ENCODE results near the gene UNC5A.

Gene UNC5A

DNA sequence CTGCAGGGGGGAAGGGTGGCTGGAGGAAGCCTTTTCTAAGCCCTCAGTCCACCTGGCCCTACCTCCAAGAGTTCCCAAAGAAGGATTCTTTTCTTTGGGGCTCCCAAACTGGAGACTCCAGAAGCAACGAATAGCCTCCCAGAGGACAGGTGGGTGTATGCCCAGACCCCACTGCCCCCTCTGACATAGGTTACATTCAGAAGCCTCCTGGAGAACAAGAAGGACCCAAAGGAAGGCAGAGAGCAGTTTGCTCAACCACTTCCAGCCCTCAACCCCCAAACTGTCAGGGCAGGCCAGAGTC lies 78.5 kb downstream of the UNC5A start:
- TF ChIP-seq CTCF (IDR thresholded peaks at IDR 0.05; ENCODE audit: unreplicated experiment in 3 of 3), result no peak
- Mint-ChIP-seq H3K27ac (no peak overlapping the region), H3K4me1 (peaks cover 11% of the 10 kb centered on the region), H3K36me3 (ENCODE audit: low read depth) (no peaks in the 10 kb centered on the region), H3K27me3 (ENCODE audit: low read depth) (peaks cover 15% of the 10 kb centered on the region), H3K9me3 (no peaks in the 10 kb centered on the region), H3K4me3 (no peak overlapping the region)

DNA sequence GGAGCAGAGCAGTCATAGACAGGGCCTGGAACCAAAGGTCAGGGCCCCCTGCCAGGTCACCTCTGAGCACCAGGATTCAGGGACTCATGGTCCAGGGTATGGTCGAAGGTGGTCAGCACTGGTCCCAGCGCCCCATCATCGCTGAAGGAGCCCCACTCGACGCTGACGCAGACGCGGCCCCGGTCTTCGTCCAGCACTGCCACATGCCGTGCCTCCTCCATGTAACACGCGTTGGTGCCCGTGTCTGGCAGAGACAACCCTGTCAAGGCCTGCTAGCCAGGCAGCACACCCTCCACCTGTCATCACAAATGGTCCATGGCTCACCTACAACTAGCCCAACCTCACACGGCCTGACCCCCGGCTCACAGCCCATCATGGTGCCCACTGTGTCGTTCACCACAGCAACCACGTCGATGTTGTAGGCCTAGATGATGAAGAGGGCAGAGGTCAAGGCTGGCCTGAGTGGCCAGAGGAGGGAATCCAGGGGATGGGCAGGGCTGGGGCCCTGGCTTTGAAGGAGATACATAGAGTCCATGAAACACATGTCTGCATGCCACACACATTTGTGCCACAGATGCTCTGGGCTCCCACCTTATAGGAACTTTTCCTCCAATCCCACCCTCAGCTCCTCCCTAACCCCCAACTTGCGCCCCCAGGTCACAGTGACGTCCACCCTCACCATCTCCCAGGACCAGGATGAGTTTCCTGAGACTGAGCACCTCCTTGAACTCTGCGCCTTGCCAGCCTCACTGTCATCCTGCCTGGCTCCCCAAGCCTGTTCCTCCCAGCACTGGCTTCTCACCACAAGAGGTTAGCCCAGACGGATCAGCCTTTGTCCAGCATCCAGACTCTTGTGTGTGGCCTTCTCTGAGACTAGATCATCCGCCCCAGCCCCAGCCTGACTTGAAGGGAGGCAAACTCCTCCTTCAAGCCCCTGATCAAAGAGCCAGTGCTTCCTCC lies 79.2 kb downstream of the UNC5A start:
- no peak for TF ChIP-seq CTCF (IDR thresholded peaks at IDR 0.05; ENCODE audit: unreplicated experiment in 3 of 3)
- H3K27ac Mint-ChIP-seq, result no peak overlapping the region
- H3K9me3 Mint-ChIP-seq, result no peaks in the 10 kb centered on the region

DNA sequence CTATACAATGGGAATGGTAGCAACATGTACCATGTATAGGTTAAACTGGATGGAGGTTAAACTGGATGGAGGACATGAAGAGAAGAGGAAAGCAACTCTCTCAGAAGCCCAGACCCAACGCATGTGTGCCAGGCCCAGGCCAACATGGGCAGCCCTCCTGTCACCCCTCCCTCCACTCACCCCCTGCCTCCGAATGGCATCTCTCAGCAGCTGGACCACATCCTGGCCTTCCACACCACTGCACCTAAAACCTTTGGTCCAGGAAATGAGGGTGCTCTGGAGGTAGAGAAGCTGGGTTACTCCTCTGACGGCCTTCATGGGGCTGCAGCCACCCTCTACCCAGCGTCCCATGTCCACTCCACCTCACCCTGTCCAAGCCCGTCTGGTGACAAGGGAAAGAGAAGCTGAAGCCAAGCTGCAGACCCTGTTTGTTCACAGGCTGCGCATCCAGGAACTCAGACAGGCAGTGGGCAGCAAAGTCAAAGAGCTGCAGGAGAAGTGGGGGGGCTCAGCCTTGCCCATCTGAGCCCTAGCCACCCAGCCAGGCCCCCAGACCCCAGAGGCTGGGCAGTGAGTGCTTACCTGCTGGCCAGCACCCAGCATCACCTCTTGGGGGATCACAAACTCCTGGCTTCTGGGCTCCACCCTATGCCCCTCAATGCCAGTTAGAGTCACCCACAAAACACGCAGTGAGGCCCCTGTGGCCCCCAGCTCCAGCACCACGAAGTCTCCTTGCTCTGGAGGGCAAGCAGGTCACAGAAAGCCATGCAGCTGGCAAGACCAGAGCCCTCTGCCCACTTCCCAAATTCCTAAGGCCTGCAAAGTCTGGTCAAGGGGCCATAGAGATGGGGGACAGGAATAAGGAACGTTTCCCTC lies 80.3 kb downstream of the UNC5A start:
- TF ChIP-seq CTCF (IDR thresholded peaks at IDR 0.05; ENCODE audit: unreplicated experiment in 3 of 3), result no peak
- peaks cover 18% of the 10 kb centered on the region for H3K27me3 Mint-ChIP-seq (ENCODE audit: low read depth)
- H3K4me3 Mint-ChIP-seq, result no peak overlapping the region
- H3K36me3 Mint-ChIP-seq (ENCODE audit: low read depth), result no peaks in the 10 kb centered on the region
- no peak overlapping the region for H3K27ac Mint-ChIP-seq
- no peaks in the 10 kb centered on the region for H3K9me3 Mint-ChIP-seq
- H3K4me1 Mint-ChIP-seq, result no peaks in the 10 kb centered on the region

More for the DNA sequence above, 79.2 kb downstream of the UNC5A start:
- Mint-ChIP-seq H3K27me3 (ENCODE audit: low read depth) (peaks cover 17% of the 10 kb centered on the region), H3K36me3 (ENCODE audit: low read depth) (no peaks in the 10 kb centered on the region), H3K4me1 (peaks cover 4% of the 10 kb centered on the region), H3K4me3 (no peak overlapping the region)

DNA sequence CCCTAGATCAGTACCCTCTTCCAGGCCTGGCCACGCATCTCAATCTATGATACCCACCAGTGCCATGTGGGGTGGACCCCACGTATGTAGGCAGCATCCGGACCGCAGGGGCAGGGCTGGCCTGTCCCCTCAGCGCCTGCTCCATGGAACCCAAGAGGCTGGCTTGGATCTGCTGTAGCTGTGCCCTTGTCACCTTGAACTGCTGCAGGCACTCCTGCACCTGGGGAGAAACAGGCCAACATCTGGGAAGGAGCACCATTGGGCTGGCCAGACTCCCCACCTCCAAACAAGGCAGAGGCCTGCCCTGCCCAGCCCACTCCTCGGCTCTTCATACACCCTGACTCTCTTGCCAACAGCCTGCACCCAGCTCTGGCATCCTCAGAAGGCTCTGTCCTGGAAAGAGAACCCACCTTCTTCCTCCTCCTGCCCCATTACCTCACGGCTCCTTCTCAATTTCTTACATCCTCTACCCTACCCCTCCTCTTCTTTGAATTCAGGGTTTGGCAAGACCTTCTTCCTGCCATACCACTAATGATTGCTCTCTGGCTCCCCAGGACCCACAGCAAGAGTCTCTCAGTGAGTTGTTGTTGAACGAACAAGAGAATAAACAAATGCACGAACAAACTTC lies 81.1 kb downstream of the UNC5A start:
- no peak overlapping the region for H3K4me3 Mint-ChIP-seq
- H3K9me3 Mint-ChIP-seq, result no peaks in the 10 kb centered on the region
- no peaks in the 10 kb centered on the region for H3K36me3 Mint-ChIP-seq (ENCODE audit: low read depth)
- no peak for TF ChIP-seq CTCF (IDR thresholded peaks at IDR 0.05; ENCODE audit: unreplicated experiment in 3 of 3)
- no peak overlapping the region for H3K27ac Mint-ChIP-seq
- H3K4me1 Mint-ChIP-seq, result no peaks in the 10 kb centered on the region
- peaks cover 13% of the 10 kb centered on the region for H3K27me3 Mint-ChIP-seq (ENCODE audit: low read depth)

GRCh38 chr5:176892663-176893062 lies 82.3 kb downstream of the UNC5A start:
- no peaks in the 10 kb centered on the region for H3K4me1 Mint-ChIP-seq
- H3K9me3 Mint-ChIP-seq, result no peaks in the 10 kb centered on the region
- peaks cover 13% of the 10 kb centered on the region for H3K27me3 Mint-ChIP-seq (ENCODE audit: low read depth)

More at GRCh38 chr5:176892663-176893062, 82.3 kb downstream of the UNC5A start:
- no peak overlapping the region for H3K27ac Mint-ChIP-seq
- H3K4me3 Mint-ChIP-seq, result no peak overlapping the region
- no peak for TF ChIP-seq CTCF (IDR thresholded peaks at IDR 0.05; ENCODE audit: unreplicated experiment in 3 of 3)
- H3K36me3 Mint-ChIP-seq (ENCODE audit: low read depth), result no peaks in the 10 kb centered on the region

All from nephron (organoid).